ENCODE measurements around the gene SNTB2. TPM values are rescaled to one million over a fixed set of nuclear protein-coding genes. Genes with fewer than 3 reads are reported as not detected.
"Not testable (repeated sequence)": the region's sequence is repeated elsewhere in the genome, so short reads cannot be mapped to it uniquely, and the experiment has no call there.

Gene SNTB2
- total RNA-seq, 1 donor = 35.5 TPM

DNA sequence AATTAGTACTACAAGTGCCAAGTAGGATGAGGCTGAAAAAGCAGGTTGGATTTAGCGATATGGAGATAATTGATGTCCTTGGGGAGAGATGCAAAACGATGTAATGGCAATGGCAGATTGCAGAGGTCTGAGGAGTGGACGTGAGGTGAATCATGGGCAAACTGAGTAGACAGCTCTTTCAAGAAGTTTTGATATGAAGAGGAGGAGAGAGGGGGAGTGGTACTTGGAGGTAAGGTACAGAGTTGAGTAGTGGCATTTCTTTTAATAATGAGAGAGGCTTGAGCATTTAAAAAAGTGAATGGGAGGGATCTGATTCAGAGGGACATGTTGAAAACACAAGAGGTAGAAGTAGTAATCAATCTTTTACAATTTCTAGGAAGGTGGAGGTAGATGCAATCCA lies 106.4 kb downstream of the SNTB2 start:
- H2AFZ ChIP-seq (ENCODE audit: low read length) = no peak overlapping the region
- DNase-seq (ENCODE audit: insufficient read length, low spot score, missing footprints) = no peak

DNA sequence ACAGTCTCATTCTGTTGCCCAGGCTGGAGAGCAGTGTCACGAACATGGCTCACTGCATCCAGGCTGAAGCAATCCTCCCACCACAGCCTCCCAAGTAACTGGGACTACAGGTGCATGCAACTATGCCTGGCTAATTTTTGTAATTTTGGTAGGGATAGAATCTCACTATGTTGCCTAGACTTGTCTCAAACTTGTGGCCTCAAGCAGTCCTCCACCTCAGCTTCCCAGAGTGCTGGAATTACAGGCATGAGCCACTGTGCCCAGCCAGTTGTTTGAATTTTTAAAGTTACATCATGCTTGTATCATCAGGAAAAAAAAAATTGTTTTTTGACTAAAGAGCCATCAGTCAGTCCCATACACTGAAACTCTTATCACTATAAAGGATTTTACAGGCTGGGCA lies 107.1 kb downstream of the SNTB2 start:
- Histone ChIP-seq H3K79me2 (ENCODE audit: insufficient read depth, low read length) (peaks cover 3% of the 10 kb centered on the region), H3K36me3 (ENCODE audit: insufficient read depth, low read length) (no peaks in the 10 kb centered on the region), H3K9me3 (ENCODE audit: low read depth, low read length) (no peaks in the 10 kb centered on the region), H3K27ac (ENCODE audit: low read depth, low read length) (no peak overlapping the region), H3K4me3 (ENCODE audit: insufficient read depth, low read length) (no peak overlapping the region), H3K27me3 (ENCODE audit: insufficient read depth, low read length) (no peaks in the 10 kb centered on the region), H3K4me2 (ENCODE audit: insufficient read depth, low read length) (no peak overlapping the region), H3K4me1 (ENCODE audit: insufficient read depth, low read length) (no peaks in the 10 kb centered on the region), H4K20me1 (ENCODE audit: insufficient read depth, low read length) (peaks cover 12% of the 10 kb centered on the region), H2AFZ (ENCODE audit: low read length) (no peak overlapping the region)
- no peak for DNase-seq (ENCODE audit: insufficient read length, low spot score, missing footprints)
- TF ChIP-seq, protein P1, sequence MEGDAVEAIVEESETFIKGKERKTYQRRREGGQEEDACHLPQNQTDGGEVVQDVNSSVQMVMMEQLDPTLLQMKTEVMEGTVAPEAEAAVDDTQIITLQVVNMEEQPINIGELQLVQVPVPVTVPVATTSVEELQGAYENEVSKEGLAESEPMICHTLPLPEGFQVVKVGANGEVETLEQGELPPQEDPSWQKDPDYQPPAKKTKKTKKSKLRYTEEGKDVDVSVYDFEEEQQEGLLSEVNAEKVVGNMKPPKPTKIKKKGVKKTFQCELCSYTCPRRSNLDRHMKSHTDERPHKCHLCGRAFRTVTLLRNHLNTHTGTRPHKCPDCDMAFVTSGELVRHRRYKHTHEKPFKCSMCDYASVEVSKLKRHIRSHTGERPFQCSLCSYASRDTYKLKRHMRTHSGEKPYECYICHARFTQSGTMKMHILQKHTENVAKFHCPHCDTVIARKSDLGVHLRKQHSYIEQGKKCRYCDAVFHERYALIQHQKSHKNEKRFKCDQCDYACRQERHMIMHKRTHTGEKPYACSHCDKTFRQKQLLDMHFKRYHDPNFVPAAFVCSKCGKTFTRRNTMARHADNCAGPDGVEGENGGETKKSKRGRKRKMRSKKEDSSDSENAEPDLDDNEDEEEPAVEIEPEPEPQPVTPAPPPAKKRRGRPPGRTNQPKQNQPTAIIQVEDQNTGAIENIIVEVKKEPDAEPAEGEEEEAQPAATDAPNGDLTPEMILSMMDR (IDR thresholded peaks at IDR 0.05; ENCODE audit: extremely low read depth, low read depth, low read length) = no peak

More for the DNA sequence above, 106.4 kb downstream of the SNTB2 start:
- Histone ChIP-seq H3K79me2 (ENCODE audit: insufficient read depth, low read length) (peaks cover 4% of the 10 kb centered on the region), H3K9me3 (ENCODE audit: low read depth, low read length) (no peaks in the 10 kb centered on the region), H3K36me3 (ENCODE audit: insufficient read depth, low read length) (no peaks in the 10 kb centered on the region), H3K27ac (ENCODE audit: low read depth, low read length) (no peak overlapping the region), H3K4me3 (ENCODE audit: insufficient read depth, low read length) (no peak overlapping the region), H3K27me3 (ENCODE audit: insufficient read depth, low read length) (no peaks in the 10 kb centered on the region), H4K20me1 (ENCODE audit: insufficient read depth, low read length) (peaks cover 12% of the 10 kb centered on the region), H3K4me1 (ENCODE audit: insufficient read depth, low read length) (no peaks in the 10 kb centered on the region), H3K4me2 (ENCODE audit: insufficient read depth, low read length) (no peak overlapping the region)
- TF ChIP-seq, protein P1 (IDR thresholded peaks at IDR 0.05; ENCODE audit: extremely low read depth, low read depth, low read length) = no peak

DNA sequence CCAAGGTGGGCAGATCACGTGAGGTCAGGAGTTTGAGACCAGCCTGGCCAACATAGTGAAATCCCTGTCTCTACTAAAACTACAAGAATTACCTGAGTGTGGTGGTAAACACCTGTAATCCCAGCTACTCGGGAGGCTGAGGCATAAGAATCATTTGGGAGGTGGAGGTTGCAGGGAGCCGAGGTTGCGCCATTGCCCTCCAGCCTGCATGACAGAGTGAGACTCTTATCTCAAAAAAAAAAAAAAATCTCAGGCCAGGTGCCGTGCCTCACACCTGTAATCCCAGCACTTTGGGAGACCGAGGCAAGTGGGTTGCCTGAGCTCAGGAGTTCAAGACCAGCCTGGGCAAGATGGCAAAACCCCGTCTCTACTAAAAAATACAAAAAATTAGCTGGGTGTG lies 109.8 kb downstream of the SNTB2 start:
- H3K4me1 ChIP-seq (ENCODE audit: insufficient read depth, low read length); DNase-seq (ENCODE audit: insufficient read length, low spot score, missing footprints); H3K27me3 ChIP-seq (ENCODE audit: insufficient read depth, low read length); H3K4me2 ChIP-seq (ENCODE audit: insufficient read depth, low read length); H2AFZ ChIP-seq (ENCODE audit: low read length); H3K27ac ChIP-seq (ENCODE audit: low read depth, low read length); H3K79me2 ChIP-seq (ENCODE audit: insufficient read depth, low read length); H3K9me3 ChIP-seq (ENCODE audit: low read depth, low read length); H3K4me3 ChIP-seq (ENCODE audit: insufficient read depth, low read length): not testable (repeated sequence)
- H4K20me1 ChIP-seq (ENCODE audit: insufficient read depth, low read length) = peaks cover 11% of the 10 kb centered on the region
- H3K36me3 ChIP-seq (ENCODE audit: insufficient read depth, low read length) = peaks cover 20% of the 10 kb centered on the region

DNA sequence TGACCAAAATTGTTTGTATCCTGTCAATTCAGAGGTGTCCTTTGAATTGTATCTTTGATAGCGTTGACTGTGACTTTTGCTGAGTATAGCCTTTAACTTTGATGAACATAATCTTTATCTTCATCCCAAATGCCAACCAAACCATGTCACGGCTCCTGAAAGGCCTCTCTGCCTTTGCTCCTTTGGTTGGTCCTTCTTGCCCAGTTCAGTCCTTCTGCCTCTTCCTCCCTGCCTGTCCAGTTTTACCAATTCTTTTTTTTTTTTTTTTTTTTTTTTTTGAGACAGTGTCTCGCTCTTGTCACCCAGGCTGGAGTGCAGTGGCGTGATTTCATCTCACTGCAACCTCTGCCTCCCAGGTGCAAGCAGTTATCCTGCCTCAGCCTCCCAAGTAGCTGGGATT lies 111.3 kb downstream of the SNTB2 start:
- no peaks in the 10 kb centered on the region for H3K4me1 ChIP-seq (ENCODE audit: insufficient read depth, low read length)
- no peak overlapping the region for H3K27ac ChIP-seq (ENCODE audit: low read depth, low read length)
- H3K4me3 ChIP-seq (ENCODE audit: insufficient read depth, low read length) = no peak overlapping the region
- peaks cover 5% of the 10 kb centered on the region for H4K20me1 ChIP-seq (ENCODE audit: insufficient read depth, low read length)
- DNase-seq (ENCODE audit: insufficient read length, low spot score, missing footprints) = no peak
- peaks cover 23% of the 10 kb centered on the region for H3K36me3 ChIP-seq (ENCODE audit: insufficient read depth, low read length)
- H3K9me3 ChIP-seq (ENCODE audit: low read depth, low read length) = no peaks in the 10 kb centered on the region
- TF ChIP-seq, protein P1 (IDR thresholded peaks at IDR 0.05; ENCODE audit: extremely low read depth, low read depth, low read length) = no peak
- H3K4me2 ChIP-seq (ENCODE audit: insufficient read depth, low read length) = no peak overlapping the region
- no peak overlapping the region for H2AFZ ChIP-seq (ENCODE audit: low read length)
- H3K27me3 ChIP-seq (ENCODE audit: insufficient read depth, low read length) = no peaks in the 10 kb centered on the region
- no peaks in the 10 kb centered on the region for H3K79me2 ChIP-seq (ENCODE audit: insufficient read depth, low read length)
